Measurements from ENCODE around the gene RAB28.

DNA sequence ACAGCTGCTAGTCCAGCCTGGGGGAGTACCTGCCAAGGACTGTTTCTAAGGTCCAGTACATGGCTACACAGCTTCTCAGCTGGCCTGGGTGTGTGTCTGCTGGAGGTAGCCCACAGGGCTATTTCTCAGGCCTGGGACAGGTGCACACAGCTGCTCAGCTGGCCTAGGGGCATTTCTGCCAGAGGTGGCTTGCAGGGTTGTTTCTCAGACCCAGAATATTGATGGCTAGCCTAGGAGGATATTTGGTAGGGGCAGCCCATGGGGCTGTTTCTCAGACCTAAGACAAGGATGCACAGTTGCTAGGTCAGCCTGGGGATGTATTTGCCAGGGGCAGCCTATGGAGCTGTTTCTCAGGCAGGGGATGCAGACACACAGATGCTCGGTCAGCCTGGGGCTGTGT lies 29.4 kb downstream of the RAB28 start:
- TF ChIP-seq CTCF (IDR thresholded peaks at IDR 0.05; ENCODE audit: low read depth, low read length) (no peak), EZH2phosphoT487 (IDR thresholded peaks at IDR 0.05; ENCODE audit: low read depth) (no peak)
